Measurements from ENCODE around the gene GNAS-AS1.

Gene GNAS-AS1

GRCh38 chr20:58888103-58888502, 37.4 kb upstream of the GNAS-AS1 start:
- no peak for FAIRE-seq
- DNase-seq (ENCODE audit: extremely low spot score, insufficient read length, low read depth), result no peak

- FAIRE-seq (peak; percentile 74), DNase-seq (ENCODE audit: extremely low spot score, insufficient read length, low read depth) (no peak)
Measured at GRCh38 chr20:58886546-58886945, 35.8 kb upstream of the GNAS-AS1 start.

GRCh38 chr20:58884966-58885365, 34.3 kb upstream of the GNAS-AS1 start:
- FAIRE-seq, result no peak
- no peak for DNase-seq (ENCODE audit: extremely low spot score, insufficient read length, low read depth)

- DNase-seq (ENCODE audit: extremely low spot score, insufficient read length, low read depth), result no peak
- no peak for FAIRE-seq
Measured at GRCh38 chr20:58883241-58883691, 32.6 kb upstream of the GNAS-AS1 start.

- FAIRE-seq, result no peak
- DNase-seq (ENCODE audit: extremely low spot score, insufficient read length, low read depth), result no peak
Measured at GRCh38 chr20:58882704-58883089, 32.0 kb upstream of the GNAS-AS1 start.

- DNase-seq (ENCODE audit: extremely low spot score, insufficient read length, low read depth), result no peak
Measured at GRCh38 chr20:58880994-58881752, 30.5 kb upstream of the GNAS-AS1 start.

GRCh38 chr20:58880441-58880840, 29.7 kb upstream of the GNAS-AS1 start:
- FAIRE-seq, result no peak

More at GRCh38 chr20:58880994-58881752, 30.5 kb upstream of the GNAS-AS1 start:
- FAIRE-seq, result no peak

GRCh38 chr20:58878399-58878798, 27.7 kb upstream of the GNAS-AS1 start:
- DNase-seq (ENCODE audit: extremely low spot score, insufficient read length, low read depth), result no peak
- no peak for FAIRE-seq

More at GRCh38 chr20:58880441-58880840, 29.7 kb upstream of the GNAS-AS1 start:
- DNase-seq (ENCODE audit: extremely low spot score, insufficient read length, low read depth), result no peak

- FAIRE-seq, result no peak
- no peak for DNase-seq (ENCODE audit: extremely low spot score, insufficient read length, low read depth)
Measured at GRCh38 chr20:58877976-58878360, 27.3 kb upstream of the GNAS-AS1 start.

GRCh38 chr20:58877050-58877975, 26.6 kb upstream of the GNAS-AS1 start:
- FAIRE-seq, result no peak
- DNase-seq (ENCODE audit: extremely low spot score, insufficient read length, low read depth), result no peak

- FAIRE-seq, result no peak
Measured at GRCh38 chr20:58876437-58876836, 25.7 kb upstream of the GNAS-AS1 start.

GRCh38 chr20:58875541-58876134, 24.9 kb upstream of the GNAS-AS1 start:
- FAIRE-seq, result no peak
- no peak for DNase-seq (ENCODE audit: extremely low spot score, insufficient read length, low read depth)

More at GRCh38 chr20:58876437-58876836, 25.7 kb upstream of the GNAS-AS1 start:
- no peak for DNase-seq (ENCODE audit: extremely low spot score, insufficient read length, low read depth)

- DNase-seq (ENCODE audit: extremely low spot score, insufficient read length, low read depth), result no peak
- FAIRE-seq, result no peak
Measured at GRCh38 chr20:58875111-58875510, 24.4 kb upstream of the GNAS-AS1 start.

- DNase-seq (ENCODE audit: extremely low spot score, insufficient read length, low read depth), result no peak
- no peak for FAIRE-seq
Measured at GRCh38 chr20:58874469-58874868, 23.8 kb upstream of the GNAS-AS1 start.

- FAIRE-seq, result no peak
- DNase-seq (ENCODE audit: extremely low spot score, insufficient read length, low read depth), result no peak
Measured at GRCh38 chr20:58871533-58872102, 20.9 kb upstream of the GNAS-AS1 start.

GRCh38 chr20:58870293-58871014, 19.8 kb upstream of the GNAS-AS1 start:
- no peak for DNase-seq (ENCODE audit: extremely low spot score, insufficient read length, low read depth)

GRCh38 chr20:58869662-58870227, 19.0 kb upstream of the GNAS-AS1 start:
- no peak for DNase-seq (ENCODE audit: extremely low spot score, insufficient read length, low read depth)
- no peak for FAIRE-seq

More at GRCh38 chr20:58870293-58871014, 19.8 kb upstream of the GNAS-AS1 start:
- FAIRE-seq, result peak; percentile 77

GRCh38 chr20:58868795-58869194, 18.1 kb upstream of the GNAS-AS1 start:
- FAIRE-seq, result no peak
- DNase-seq (ENCODE audit: extremely low spot score, insufficient read length, low read depth), result no peak

GRCh38 chr20:58867211-58867610, 16.5 kb upstream of the GNAS-AS1 start:
- DNase-seq (ENCODE audit: extremely low spot score, insufficient read length, low read depth) (no peak), FAIRE-seq (no peak)
